HEK293 (cell line): Measurements from ENCODE around the gene KLF16.

Source experiments
- GLI2 ChIP-seq: fragments of 450-650 bp; formaldehyde crosslinking; IDR thresholded peaks from 2 replicates; pipeline ENCODE4; 2017; ENCODE audit warnings: missing biosample characterization, missing genetic modification characterization, low read depth, borderline replicate concordance
- GLIS1 ChIP-seq: fragments of 450-650 bp; formaldehyde crosslinking; IDR thresholded peaks from 2 replicates; pipeline ENCODE4 v1.5.1; 2016; ENCODE audit warnings: missing biosample characterization, missing genetic modification characterization
- HOXC10 ChIP-seq: sonication (generic); formaldehyde crosslinking; IDR thresholded peaks from 2 replicates; pipeline ENCODE4 v1.8.1; 2023; ENCODE audit warnings: mild to moderate bottlenecking, missing genetic modification reagents
- KLF7 ChIP-seq: fragments of 450-650 bp; formaldehyde crosslinking; IDR thresholded peaks from 2 replicates; pipeline ENCODE4 v1.5.1; 2016; ENCODE audit warnings: missing biosample characterization, missing genetic modification characterization, borderline replicate concordance
- SCRT1 ChIP-seq: fragments of 450-650 bp; formaldehyde crosslinking; IDR thresholded peaks from 2 replicates; pipeline ENCODE4 v1.5.1; 2016; ENCODE audit warnings: missing biosample characterization, missing genetic modification characterization, borderline replicate concordance
- SCRT2 ChIP-seq: fragments of 450-650 bp; formaldehyde crosslinking; IDR thresholded peaks from 2 replicates; pipeline ENCODE4 v1.5.1; 2016; ENCODE audit warnings: missing biosample characterization, missing genetic modification characterization
- TRIM28 ChIP-seq: IDR thresholded peaks from 2 replicates; pipeline ENCODE4 v1.6.1; 2011; ENCODE audit warnings: low read length, control low read depth, borderline replicate concordance
- YY2 ChIP-seq: fragments of 450-650 bp; formaldehyde crosslinking; IDR thresholded peaks from 2 replicates; pipeline ENCODE4 v1.5.1; 2016; ENCODE audit warnings: missing biosample characterization, missing genetic modification characterization
- ZBTB1 ChIP-seq: fragments of 450-650 bp; formaldehyde crosslinking; IDR thresholded peaks from 2 replicates; pipeline ENCODE4 v1.5.1; 2016; ENCODE audit warnings: missing biosample characterization, missing genetic modification characterization
- ZFHX2 ChIP-seq: fragments of 450-650 bp; formaldehyde crosslinking; conservative IDR thresholded peaks from 2 replicates; pipeline ENCODE4 v1.5.1; 2016; ENCODE audit warnings: missing biosample characterization, missing genetic modification characterization
- ZIC2 ChIP-seq: fragments of 450-650 bp; formaldehyde crosslinking; IDR thresholded peaks from 2 replicates; pipeline ENCODE4 v1.5.1; 2016; ENCODE audit warnings: missing biosample characterization, missing genetic modification characterization
- ZNF223 ChIP-seq: fragments of 450-650 bp; formaldehyde crosslinking; IDR thresholded peaks from 2 replicates; pipeline ENCODE4 v1.5.1; 2016; ENCODE audit warnings: missing biosample characterization, missing genetic modification characterization
- ZNF266 ChIP-seq: fragments of 450-650 bp; formaldehyde crosslinking; IDR thresholded peaks from 2 replicates; pipeline ENCODE4 v1.5.1; 2016; ENCODE audit warnings: missing biosample characterization, missing genetic modification characterization, low read depth
- ZNF302 ChIP-seq: fragments of 450-650 bp; formaldehyde crosslinking; IDR thresholded peaks from 2 replicates; pipeline ENCODE4 v1.5.1; 2016; ENCODE audit warnings: missing biosample characterization, missing genetic modification characterization, low read depth
- ZNF324 ChIP-seq: fragments of 450-650 bp; formaldehyde crosslinking; IDR thresholded peaks from 2 replicates; pipeline ENCODE4 v1.5.1; 2016; ENCODE audit warnings: missing biosample characterization, missing genetic modification characterization
- ZNF341 ChIP-seq: fragments of 450-650 bp; formaldehyde crosslinking; IDR thresholded peaks from 2 replicates; pipeline ENCODE4; 2016; ENCODE audit warnings: low read depth, missing biosample characterization, missing genetic modification characterization
- ZNF391 ChIP-seq: fragments of 450-650 bp; formaldehyde crosslinking; IDR thresholded peaks from 2 replicates; pipeline ENCODE4 v1.5.1; 2016; ENCODE audit warnings: low read depth, missing biosample characterization, missing genetic modification characterization, borderline replicate concordance
- ZNF423 ChIP-seq: fragments of 450-650 bp; formaldehyde crosslinking; IDR thresholded peaks from 2 replicates; pipeline ENCODE4 v1.5.1; 2016; ENCODE audit warnings: missing biosample characterization, missing genetic modification characterization
- ZNF558 ChIP-seq: fragments of 450-650 bp; formaldehyde crosslinking; IDR thresholded peaks from 2 replicates; pipeline ENCODE4 v1.5.1; 2016; ENCODE audit warnings: missing biosample characterization, missing genetic modification characterization
- ZNF560 ChIP-seq: fragments of 450-650 bp; formaldehyde crosslinking; IDR thresholded peaks from 2 replicates; pipeline ENCODE4 v1.5.1; 2017; ENCODE audit warnings: missing biosample characterization, missing genetic modification characterization, borderline replicate concordance
- ZNF585B ChIP-seq: fragments of 450-650 bp; formaldehyde crosslinking; IDR thresholded peaks from 2 replicates; pipeline ENCODE4 v1.5.1; 2016; ENCODE audit warnings: missing biosample characterization, missing genetic modification characterization
- ZNF596 ChIP-seq: fragments of 450-650 bp; IDR thresholded peaks from 2 replicates; pipeline ENCODE4 v1.5.0; 2018; ENCODE audit warnings: missing biosample characterization, mild to moderate bottlenecking, missing genetic modification characterization, moderate library complexity
- ZNF626 ChIP-seq: fragments of 450-650 bp; sonication (Bioruptor Pico); formaldehyde crosslinking; IDR thresholded peaks from 2 replicates; pipeline ENCODE4 v1.5.1; 2018; ENCODE audit warnings: missing biosample characterization, missing genetic modification characterization, inconsistent platforms
- ZNF670 ChIP-seq: fragments of 450-650 bp; formaldehyde crosslinking; IDR thresholded peaks from 2 replicates; pipeline ENCODE4 v1.5.1; 2016; ENCODE audit warnings: missing biosample characterization, missing genetic modification characterization, low read depth
- ZNF830 ChIP-seq: fragments of 450-650 bp; IDR thresholded peaks from 2 replicates; pipeline ENCODE4 v1.5.0; 2018; ENCODE audit warnings: missing biosample characterization, missing genetic modification characterization, low read depth, mild to moderate bottlenecking, moderate library complexity
- TF ChIP-seq, protein P1 (sequence below): fragments of 450-650 bp; formaldehyde crosslinking; IDR thresholded peaks from 2 replicates; pipeline ENCODE4 v1.5.1; 2017; ENCODE audit warnings: missing biosample characterization, missing genetic modification characterization
- TF ChIP-seq, protein P2 (sequence below): fragments of 450-650 bp; formaldehyde crosslinking; IDR thresholded peaks from 2 replicates; pipeline ENCODE4 v1.5.1; 2016; ENCODE audit warnings: missing biosample characterization, missing genetic modification characterization
- TF ChIP-seq, protein P3 (sequence below): fragments of 450-650 bp; formaldehyde crosslinking; IDR thresholded peaks from 2 replicates; pipeline ENCODE4; 2016; ENCODE audit warnings: missing biosample characterization, missing genetic modification characterization
- TF ChIP-seq, protein P4 (sequence below): fragments of 450-650 bp; formaldehyde crosslinking; IDR thresholded peaks from 2 replicates; pipeline ENCODE4 v1.5.1; 2016; ENCODE audit warnings: missing biosample characterization, missing genetic modification characterization
- TF ChIP-seq, protein P5 (sequence below): sonication (generic); formaldehyde crosslinking; IDR thresholded peaks from 2 replicates; pipeline ENCODE4 v1.8.1; 2022; ENCODE audit warnings: mild to moderate bottlenecking, moderate library complexity, missing genetic modification reagents

Gene KLF16

DNA sequence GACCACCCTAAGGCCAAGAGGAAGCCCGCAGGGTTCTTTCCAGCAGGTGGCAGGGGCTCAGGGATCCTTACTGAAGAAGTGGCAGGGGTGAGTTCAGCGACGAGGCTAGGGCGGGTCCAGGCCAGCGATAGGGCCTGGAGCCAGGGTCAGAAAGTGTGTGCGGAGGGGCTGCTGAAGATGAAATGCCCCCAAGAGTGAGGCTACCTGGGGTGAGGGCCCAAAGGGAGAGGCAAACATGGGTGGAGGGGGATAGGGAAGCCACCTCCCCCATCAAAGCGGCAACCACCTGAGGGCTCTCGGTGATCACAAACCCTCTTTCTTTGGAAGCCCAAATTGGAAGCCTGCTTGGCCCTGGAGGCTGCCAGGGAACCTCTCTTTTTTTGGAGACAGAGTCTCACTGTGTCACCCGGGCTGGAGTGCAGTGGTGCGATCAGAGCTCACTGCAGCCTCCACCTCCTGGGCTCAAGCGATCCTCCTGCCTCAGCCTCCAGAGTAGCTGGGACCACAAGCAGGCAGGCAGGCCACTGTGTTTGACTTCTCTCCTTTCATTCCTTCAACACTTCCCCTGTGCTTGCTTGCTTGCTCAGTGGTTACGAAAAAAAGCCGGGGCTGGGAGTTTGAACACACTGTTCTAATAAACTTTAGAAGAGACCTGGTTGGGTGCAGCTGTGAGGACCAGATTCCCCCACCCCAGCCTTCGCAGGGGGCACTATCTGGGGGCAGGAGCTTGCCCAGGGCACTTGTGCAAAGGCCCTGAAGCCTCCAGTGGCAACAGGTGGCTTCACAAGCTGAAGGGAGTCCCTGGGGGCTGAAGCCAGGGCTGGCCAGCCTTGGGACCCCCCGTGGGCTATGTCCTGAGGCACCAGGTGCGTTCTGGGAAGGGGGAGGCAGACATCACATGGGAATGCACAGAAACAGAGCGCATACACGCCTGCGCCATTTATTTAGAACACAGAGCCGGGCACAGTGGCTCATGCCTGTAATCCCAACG is 49.9 kb downstream of the KLF16 start (continued):
- TF ChIP-seq, protein P1, sequence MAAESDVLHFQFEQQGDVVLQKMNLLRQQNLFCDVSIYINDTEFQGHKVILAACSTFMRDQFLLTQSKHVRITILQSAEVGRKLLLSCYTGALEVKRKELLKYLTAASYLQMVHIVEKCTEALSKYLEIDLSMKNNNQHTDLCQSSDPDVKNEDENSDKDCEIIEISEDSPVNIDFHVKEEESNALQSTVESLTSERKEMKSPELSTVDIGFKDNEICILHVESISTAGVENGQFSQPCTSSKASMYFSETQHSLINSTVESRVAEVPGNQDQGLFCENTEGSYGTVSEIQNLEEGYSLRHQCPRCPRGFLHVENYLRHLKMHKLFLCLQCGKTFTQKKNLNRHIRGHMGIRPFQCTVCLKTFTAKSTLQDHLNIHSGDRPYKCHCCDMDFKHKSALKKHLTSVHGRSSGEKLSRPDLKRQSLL, result 0 out of 2 replicates have a peak, but pooled peaks have one; percentile 3
- TF ChIP-seq, protein P2, sequence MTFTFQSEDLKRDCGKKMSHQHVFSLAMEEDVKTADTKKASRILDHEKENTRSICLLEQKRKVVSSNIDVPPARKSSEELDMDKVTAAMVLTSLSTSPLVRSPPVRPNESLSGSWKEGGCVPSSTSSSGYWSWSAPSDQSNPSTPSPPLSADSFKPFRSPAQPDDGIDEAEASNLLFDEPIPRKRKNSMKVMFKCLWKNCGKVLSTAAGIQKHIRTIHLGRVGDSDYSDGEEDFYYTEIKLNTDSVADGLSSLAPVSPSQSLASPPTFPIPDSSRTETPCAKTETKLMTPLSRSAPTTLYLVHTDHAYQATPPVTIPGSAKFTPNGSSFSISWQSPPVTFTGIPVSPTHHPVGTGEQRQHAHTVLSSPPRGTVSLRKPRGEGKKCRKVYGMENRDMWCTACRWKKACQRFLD (tag by site-specific recombination), result no peak
- TF ChIP-seq ZIC2 (tag by site-specific recombination), result peak; percentile 42
- no peak for TF ChIP-seq GLI2 (tag by site-specific recombination)
- no peak for TF ChIP-seq ZNF391 (tag by site-specific recombination)
- TF ChIP-seq, protein P3, sequence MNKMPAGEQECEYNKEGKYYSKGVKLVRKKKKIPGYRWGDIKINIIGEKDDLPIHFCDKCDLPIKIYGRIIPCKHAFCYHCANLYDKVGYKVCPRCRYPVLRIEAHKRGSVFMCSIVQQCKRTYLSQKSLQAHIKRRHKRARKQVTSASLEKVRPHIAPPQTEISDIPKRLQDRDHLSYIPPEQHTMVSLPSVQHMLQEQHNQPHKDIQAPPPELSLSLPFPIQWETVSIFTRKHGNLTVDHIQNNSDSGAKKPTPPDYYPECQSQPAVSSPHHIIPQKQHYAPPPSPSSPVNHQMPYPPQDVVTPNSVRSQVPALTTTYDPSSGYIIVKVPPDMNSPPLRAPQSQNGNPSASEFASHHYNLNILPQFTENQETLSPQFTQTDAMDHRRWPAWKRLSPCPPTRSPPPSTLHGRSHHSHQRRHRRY (tag by site-specific recombination), result no peak
- no peak; the same call in 1 of the 2 replicates for TF ChIP-seq GLIS1 (tag by site-specific recombination)
- no peak for TF ChIP-seq TRIM28
- no peak for TF ChIP-seq YY2 (tag by site-specific recombination)
- TF ChIP-seq ZNF626 (tag by site-specific recombination), result no peak
- TF ChIP-seq, protein P4, sequence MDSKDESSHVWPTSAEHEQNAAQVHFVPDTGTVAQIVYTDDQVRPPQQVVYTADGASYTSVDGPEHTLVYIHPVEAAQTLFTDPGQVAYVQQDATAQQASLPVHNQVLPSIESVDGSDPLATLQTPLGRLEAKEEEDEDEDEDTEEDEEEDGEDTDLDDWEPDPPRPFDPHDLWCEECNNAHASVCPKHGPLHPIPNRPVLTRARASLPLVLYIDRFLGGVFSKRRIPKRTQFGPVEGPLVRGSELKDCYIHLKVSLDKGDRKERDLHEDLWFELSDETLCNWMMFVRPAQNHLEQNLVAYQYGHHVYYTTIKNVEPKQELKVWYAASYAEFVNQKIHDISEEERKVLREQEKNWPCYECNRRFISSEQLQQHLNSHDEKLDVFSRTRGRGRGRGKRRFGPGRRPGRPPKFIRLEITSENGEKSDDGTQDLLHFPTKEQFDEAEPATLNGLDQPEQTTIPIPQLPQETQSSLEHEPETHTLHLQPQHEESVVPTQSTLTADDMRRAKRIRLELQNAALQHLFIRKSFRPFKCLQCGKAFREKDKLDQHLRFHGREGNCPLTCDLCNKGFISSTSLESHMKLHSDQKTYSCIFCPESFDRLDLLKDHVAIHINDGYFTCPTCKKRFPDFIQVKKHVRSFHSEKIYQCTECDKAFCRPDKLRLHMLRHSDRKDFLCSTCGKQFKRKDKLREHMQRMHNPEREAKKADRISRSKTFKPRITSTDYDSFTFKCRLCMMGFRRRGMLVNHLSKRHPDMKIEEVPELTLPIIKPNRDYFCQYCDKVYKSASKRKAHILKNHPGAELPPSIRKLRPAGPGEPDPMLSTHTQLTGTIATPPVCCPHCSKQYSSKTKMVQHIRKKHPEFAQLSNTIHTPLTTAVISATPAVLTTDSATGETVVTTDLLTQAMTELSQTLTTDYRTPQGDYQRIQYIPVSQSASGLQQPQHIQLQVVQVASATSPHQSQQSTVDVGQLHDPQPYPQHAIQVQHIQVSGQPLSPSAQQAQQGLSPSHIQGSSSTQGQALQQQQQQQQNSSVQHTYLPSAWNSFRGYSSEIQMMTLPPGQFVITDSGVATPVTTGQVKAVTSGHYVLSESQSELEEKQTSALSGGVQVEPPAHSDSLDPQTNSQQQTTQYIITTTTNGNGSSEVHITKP (tag by site-specific recombination), result 0 out of 2 replicates have a peak, but pooled peaks have one; percentile 13
- no peak for TF ChIP-seq ZNF585B (tag by site-specific recombination)
- no peak for TF ChIP-seq ZNF223
- no peak for TF ChIP-seq ZNF560
- no peak for TF ChIP-seq ZNF670 (tag by site-specific recombination)
- no peak for TF ChIP-seq ZBTB1 (tag by site-specific recombination)
- peak; percentile 94 for TF ChIP-seq SCRT2 (tag by site-specific recombination)
- TF ChIP-seq ZNF324 (tag by site-specific recombination), result no peak
- TF ChIP-seq ZNF266 (tag by site-specific recombination), result no peak
- TF ChIP-seq HOXC10 (CRISPR knock-in tag), result no peak
- no peak for TF ChIP-seq ZNF558 (tag by site-specific recombination)
- peak; percentile 62 for TF ChIP-seq SCRT1
- no peak for TF ChIP-seq ZNF341 (tag by site-specific recombination)
- no peak for TF ChIP-seq ZNF830 (tag by site-specific recombination)
- no peak for TF ChIP-seq ZNF596 (tag by site-specific recombination)
- TF ChIP-seq ZNF302 (tag by site-specific recombination), result no peak
- TF ChIP-seq ZNF423, result 0 out of 2 replicates have a peak, but pooled peaks have one; percentile 38
- TF ChIP-seq KLF7 (tag by site-specific recombination), result no peak
- TF ChIP-seq ZFHX2 (tag by site-specific recombination), result no peak
- TF ChIP-seq, protein P5, sequence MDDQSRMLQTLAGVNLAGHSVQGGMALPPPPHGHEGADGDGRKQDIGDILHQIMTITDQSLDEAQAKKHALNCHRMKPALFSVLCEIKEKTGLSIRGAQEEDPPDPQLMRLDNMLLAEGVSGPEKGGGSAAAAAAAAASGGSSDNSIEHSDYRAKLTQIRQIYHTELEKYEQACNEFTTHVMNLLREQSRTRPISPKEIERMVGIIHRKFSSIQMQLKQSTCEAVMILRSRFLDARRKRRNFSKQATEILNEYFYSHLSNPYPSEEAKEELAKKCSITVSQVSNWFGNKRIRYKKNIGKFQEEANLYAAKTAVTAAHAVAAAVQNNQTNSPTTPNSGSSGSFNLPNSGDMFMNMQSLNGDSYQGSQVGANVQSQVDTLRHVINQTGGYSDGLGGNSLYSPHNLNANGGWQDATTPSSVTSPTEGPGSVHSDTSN (CRISPR knock-in tag), result no peak
